Activated CD4-positive, alpha-beta T cell treated with anti-CD3 and anti-CD28 coated beads, Interleukin-2, Interleukin-4, amounts not matched to agents 100 ng/mL and 50 ng/mL, durations not matched to agents 16 hours and 8 hours (primary cell): ENCODE measurements around the gene CFTR.
A peak's percentile ranks its signal among the peaks of the same experiment; 100 is the strongest.
"Not testable (repeated sequence)": the region's sequence is repeated elsewhere in the genome, so short reads cannot be mapped to it uniquely, and the experiment has no call there.

ENCODE experiments used
- DNase-seq: peaks from one replicate; pipeline ENCODE4 v3.0.0-alpha.2; 2020; ENCODE audit warnings: low spot score

CFTR gene

DNA sequence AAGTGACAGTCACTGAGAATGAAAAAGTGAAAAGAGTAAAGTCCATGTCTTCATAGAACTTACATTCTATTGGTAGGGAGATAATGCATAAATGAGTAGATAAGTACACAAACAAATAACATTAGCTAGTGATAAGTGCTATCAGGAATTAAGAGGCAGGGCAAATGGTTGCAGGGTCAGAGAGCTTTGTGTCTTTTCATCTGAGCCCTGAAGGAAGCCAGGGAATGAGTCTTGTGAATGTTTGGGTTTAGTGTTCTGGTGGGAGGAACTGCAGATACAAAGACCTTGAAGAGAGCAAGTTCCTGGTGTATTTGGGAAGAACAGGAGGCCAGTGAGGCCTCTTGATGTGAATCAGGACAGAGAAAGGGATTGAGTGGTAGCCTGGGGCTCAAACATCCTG, 209.6 kb downstream of the CFTR start:
- DNase-seq = no peak

DNA sequence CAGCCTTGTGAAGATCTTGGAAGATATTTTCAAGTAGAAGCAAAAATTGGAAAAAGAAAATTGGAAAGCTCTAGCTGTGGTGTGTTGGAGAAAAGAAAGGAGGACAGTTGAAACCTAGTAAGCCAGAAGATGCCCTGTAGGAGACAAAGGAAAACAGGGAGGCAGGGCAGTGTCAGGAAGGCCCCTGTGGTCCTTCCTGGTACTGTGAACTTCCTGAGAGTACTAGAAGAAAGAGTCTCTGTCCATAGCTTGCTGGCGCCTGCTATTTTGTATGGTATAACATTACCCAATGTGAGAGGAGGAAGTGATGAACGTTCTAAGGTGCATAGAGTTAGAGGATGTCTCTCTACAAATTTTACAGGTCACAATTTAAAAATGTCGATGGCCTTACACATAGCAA, 210.3 kb downstream of the CFTR start:
- no peak for DNase-seq

DNA sequence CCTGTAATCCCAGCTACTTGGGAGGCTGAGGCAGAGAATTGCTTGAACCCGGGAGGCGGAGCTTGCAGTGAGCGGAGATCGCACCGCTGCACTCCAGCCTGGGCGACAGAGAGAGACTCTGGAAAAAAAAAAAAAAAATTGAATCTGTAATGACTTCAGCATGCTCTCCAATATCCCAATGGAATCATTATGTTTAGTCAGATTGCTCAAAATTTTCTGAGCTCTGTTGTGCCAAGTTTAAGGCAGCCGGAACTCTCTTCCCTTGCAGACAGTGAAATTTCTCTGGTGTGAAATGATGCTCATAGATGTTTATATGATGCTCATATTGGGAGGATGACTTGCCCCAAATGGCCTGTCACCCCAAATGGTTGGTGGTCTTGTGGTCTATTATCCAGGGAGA, 212.5 kb downstream of the CFTR start:
- DNase-seq = no peak

DNA sequence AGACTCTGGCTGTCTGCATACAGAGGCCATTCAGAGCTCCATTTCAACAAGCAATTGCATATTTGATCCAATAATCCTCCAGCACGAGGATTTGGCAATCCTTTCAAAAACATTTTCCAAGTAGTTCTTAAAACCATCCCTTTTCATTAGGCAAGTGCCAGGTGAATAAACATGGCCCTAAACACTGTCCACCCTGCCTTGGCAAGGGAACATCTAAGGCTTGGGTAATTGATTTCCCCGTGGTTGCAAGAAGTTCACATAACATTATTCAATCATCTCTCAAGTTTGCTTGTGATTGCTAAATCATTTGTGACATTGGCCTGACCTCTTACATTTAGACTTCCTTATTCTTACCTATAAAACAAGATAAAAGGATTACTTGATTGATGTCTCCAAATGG, 218.2 kb downstream of the CFTR start:
- no peak for DNase-seq

DNA sequence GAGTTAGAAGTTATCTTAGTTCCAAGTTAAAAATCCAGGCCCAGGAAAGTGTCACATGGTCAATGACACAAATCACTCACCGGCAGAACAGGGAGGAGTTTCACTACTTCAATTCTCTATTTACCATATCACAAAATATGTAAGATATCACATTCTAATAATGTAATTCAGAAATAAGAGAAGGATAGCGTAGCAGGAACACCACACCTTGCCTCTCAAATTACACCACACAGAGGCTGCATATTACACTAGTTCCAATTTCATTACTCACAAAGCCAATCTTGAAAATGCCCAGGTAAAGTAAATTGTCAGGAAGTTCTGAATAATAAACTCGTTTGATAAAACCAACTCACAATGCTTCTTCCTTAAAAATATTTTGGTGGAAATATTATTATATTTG, 224.2 kb downstream of the CFTR start:
- no peak for DNase-seq

DNA sequence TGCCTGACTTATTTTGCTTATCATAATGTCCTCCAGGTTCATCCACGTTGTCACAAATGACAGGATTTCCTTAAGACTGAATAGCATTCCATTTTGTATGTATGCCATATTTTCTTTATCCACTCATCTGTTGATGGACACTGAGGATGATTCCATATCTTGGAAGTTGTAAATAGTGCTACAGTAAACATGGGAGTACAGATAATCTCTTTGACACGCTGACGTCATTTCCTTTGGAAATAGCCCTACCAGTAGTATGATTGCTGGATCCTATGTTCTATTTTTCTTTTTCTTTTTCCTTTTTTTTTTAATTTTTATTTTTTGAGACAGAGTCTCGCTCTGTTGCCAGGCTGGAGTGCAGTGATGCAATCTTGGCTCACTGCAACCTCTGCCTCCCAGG, 225.8 kb downstream of the CFTR start:
- no peak for DNase-seq

DNA sequence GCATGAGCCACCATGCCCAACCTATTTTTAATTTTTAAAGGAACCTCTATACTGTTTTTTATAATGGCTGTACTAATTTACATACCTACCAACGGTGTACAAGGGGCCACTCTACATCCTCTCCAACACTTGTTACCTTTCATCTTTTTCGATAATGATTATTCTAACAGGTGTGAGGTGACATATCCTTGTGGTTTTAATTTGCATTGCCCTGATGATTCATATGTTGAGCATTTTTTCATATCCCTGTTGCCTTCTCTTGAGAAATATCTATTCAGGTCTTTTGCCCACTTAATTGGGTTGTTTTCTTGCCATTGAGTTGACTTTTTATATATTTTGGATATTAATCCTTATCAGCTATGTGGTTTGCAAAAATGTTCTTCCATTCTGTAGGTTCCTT, 226.4 kb downstream of the CFTR start:
- no peak for DNase-seq

DNA sequence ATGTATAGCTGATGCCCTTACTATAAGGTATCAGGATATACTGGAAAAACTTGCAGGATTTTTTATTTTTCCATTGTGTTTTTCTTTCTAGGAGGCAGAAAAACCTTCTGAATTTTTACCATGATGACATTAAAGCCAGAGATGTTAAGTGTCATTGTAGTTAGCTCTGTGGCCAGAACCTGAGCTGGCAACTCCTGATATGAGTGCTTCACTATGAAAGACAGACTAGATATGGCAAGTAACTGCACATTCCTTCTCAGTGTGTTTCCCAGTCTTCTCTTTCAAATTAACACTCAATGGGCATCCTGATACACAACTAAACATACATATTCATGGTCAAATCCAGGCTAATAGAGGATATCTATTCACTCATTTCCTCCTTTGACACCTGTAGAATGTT, 227.3 kb downstream of the CFTR start:
- DNase-seq = no peak

DNA sequence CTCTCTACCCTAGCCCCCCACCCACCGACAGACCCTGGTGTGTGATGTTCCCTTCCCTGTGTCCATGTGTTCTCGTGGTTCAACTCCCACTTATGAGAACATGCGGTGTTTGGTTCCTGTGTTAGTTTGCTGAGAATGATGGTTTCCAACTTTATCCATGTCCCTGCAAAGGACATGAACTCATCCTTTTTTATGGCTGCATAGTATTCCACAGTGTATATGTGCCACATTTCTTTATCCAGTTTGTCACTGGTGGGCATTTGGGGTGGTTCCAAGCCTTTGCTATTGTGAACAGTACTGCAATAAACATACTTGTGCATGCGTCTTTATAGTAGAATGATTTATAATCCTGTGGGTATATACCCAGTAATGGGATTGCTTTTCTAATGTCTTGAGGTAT, 228.3 kb downstream of the CFTR start:
- not testable (repeated sequence) for DNase-seq

DNA sequence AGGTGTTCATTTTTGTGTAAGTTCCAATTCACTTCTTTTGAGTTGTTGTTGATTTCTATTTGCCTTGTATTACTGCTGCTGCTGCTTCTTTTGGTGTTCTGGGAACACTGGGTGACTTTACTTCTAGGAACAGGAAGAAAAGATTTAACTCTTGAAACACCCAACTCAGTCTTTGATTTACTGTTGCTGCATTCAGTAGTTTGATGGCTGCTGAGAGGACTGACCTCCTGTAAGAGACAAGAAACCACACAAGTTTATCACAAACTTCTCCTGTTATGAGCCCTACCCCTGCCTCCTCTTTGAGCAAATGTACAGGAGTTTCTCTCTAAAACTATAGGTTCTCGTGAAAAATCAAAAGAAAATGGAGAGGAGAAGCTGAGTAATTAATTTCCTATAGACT, 231.7 kb downstream of the CFTR start:
- no peak for DNase-seq

DNA sequence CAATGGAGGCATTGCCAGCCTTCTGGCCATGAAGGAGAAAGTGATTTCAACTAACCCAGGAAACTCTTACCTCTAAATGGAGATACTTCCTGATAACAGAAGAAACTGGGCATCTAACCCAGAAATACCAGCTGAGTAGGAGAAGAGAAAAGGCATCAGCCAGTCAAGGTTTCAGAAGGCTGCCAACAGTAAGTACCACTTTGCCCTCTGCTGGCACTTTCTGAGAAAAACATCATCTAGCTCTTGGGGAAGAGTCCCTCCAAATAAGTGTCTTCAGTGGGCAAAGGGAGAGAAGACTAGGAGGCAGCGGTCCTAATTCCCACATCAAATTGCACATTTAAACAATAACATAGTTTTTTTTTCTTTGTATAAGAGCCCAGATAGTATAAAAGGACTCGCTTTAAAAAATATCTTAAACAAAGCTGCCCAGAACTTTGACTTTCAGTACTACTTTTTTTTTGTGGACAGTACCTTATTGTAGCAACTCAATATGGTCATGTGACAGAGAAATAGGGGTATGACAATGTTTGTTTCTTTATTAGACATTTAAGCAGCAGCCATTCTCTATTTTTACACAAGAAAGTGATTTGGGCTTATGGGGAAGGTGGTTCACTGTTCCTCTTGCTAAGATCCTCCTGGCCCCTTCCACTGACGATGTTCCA, 236.1 kb downstream of the CFTR start:
- DNase-seq = peak; percentile 46

DNA sequence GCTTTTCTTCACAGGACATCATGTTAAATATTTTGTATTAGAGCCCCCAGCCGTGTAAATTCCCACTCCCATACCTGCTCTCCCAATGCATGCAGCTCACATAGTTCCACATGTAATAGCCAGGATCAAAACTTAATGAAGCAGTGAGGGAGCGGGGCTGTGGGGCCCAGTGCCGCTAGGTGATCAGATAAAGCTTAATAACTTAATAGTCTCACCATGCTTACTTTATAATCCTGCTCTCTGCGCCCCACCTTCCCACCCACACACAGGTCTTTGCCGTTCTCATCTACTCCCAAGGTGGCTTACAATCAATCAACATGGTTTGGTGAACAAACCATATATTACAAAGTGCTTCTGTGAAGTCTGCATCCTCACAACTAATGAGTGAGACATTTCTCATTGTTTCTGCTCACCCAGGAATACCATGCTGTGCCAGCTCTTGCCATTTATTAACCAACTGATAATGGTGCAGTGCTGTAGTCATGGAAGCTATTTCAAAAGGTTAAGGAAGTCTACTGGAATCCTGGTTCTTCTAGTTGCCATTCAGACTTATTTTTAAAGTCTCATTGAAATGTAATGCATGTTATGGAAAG, 237.0 kb downstream of the CFTR start:
- no peak for DNase-seq

DNA sequence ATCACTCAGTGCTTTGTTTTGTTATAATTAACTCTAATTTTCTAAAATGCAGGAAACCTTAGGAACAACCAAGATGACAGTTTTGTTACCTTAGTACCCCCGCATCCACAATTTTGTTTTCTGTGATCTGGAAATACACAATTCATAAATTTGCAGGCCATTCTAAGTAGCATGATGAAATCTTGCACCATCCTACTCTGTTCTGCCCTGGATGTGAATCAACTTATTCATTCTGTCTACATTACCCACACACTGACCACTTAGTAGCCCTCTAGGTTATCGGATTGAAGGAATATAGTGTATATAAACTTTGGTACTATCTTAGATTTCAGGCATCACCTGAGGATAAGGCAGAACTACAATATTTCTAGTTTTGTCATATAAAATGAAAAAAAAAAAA, 237.5 kb downstream of the CFTR start:
- no peak for DNase-seq
